B cell (primary cell): ENCODE data around the gene CEP85L. TPM values are rescaled to one million over a fixed set of nuclear protein-coding genes. Genes with fewer than 3 reads are reported as not detected.

Experiments
- ATAC-seq: fragments of 200-7000 bp; cut with Tn5 transposase; one replicate; pipeline ENCODE4 v1.10.0; 2021; ENCODE audit warnings: low read depth, mild to moderate bottlenecking, moderate number of reproducible peaks, moderate library complexity
- CTCF ChIA-PET: fragments of 350-600 bp; sonication (Branson Sonifier 250); formaldehyde crosslinking; loops from one replicate; lab custom pipeline; 2021; ENCODE audit warnings: antibody characterized with exemption, inconsistent platforms; lab: Charles Lee
- POLR2A ChIA-PET: fragments of 350-600 bp; sonication (Branson Sonifier 250); formaldehyde crosslinking; loops from one replicate; lab custom pipeline; 2021; ENCODE audit warnings: antibody characterized with exemption; lab: Charles Lee
- DNase-seq: peaks from one replicate; pipeline ENCODE4 v3.0.0; 2013
- H2AFZ ChIP-seq: 2 replicates; pipeline ENCODE4 v1.6.1; 2012; ENCODE audit warnings: mild to moderate bottlenecking, low read depth, low read length; ENCODE audit not compliant: insufficient read depth, poor library complexity, severe bottlenecking
- H3K27ac ChIP-seq, 2 donors: 1 replicate in 1 of 2; 2 replicates in 1 of 2; pipeline ENCODE4 v1.5.1; 2012 to 2013; ENCODE audit warnings: low read length in 2 of 2, mild to moderate bottlenecking in 2 of 2, moderate library complexity in 1 of 2
- H3K27me3 ChIP-seq, 4 experiments: fragments of 200-600 bp in 1 of 4; sonication (generic) in 1 of 4; replicated peaks in 1 of 4; 1 replicate in 2 of 4; 2 replicates in 2 of 4; pipeline versions ENCODE4 v1.6.1 to v1.7.0; 2013 to 2016; ENCODE audit warnings: low read length in 3 of 4, mild to moderate bottlenecking in 2 of 4, mixed read lengths in 1 of 4, moderate library complexity in 1 of 4; ENCODE audit not compliant: insufficient read depth in 4 of 4, control insufficient read depth in 3 of 4; ENCODE audit errors: control extremely low read depth in 1 of 4
- H3K36me3 ChIP-seq, 2 experiments: replicated peaks in 1 of 2; 1 replicate in 1 of 2; 2 replicates in 1 of 2; pipeline versions ENCODE4 v1.6.1 to v1.7.1; 2013; ENCODE audit warnings: low read length in 1 of 2; ENCODE audit not compliant: insufficient read depth in 2 of 2, control insufficient read depth in 1 of 2; ENCODE audit errors: control extremely low read depth in 1 of 2, extremely low read depth in 1 of 2
- H3K4me1 ChIP-seq, 2 donors: fragments of 200-600 bp in 1 of 2; sonication (generic) in 1 of 2; 1 replicate in 1 of 2; 2 replicates in 1 of 2; pipeline versions ENCODE4 v1.5.1 to v1.6.1; 2013 to 2017; ENCODE audit warnings: low read length in 2 of 2; ENCODE audit not compliant: control insufficient read depth in 2 of 2, insufficient read depth in 2 of 2
- H3K4me2 ChIP-seq: replicated peaks from 2 replicates; pipeline ENCODE3; 2012; ENCODE audit warnings: mild to moderate bottlenecking, low read depth, low read length; ENCODE audit not compliant: poor library complexity, severe bottlenecking
- H3K4me3 ChIP-seq, 5 experiments: fragments of 200-600 bp in 1 of 5; sonication (generic) in 1 of 5; 1 replicate in 3 of 5; 2 replicates in 2 of 5; pipeline versions ENCODE4 v1.5.1 to v1.7.0; 2011 to 2016; ENCODE audit warnings: low read length in 4 of 5, mild to moderate bottlenecking in 4 of 5, low read depth in 2 of 5, control low read depth in 1 of 5, moderate library complexity in 1 of 5; ENCODE audit not compliant: insufficient read depth in 1 of 5; ENCODE audit errors: control extremely low read depth in 1 of 5, extremely low read depth in 1 of 5
- H3K79me2 ChIP-seq: fragments of 200-600 bp; sonication (generic); one replicate; pipeline ENCODE4 v1.6.0; 2016; ENCODE audit warnings: low read length; ENCODE audit not compliant: control insufficient read depth, insufficient read depth
- H3K9ac ChIP-seq: fragments of 200-600 bp; sonication (generic); 2 replicates; pipeline ENCODE4 v1.6.1; 2017; ENCODE audit warnings: mild to moderate bottlenecking, low read length, moderate library complexity
- H3K9me3 ChIP-seq, 3 donors: one replicate each; pipeline versions ENCODE4 v1.6.1 to v1.7.1; 2013; ENCODE audit warnings: low read length in 2 of 3; ENCODE audit not compliant: control insufficient read depth in 2 of 3, insufficient read depth in 1 of 3; ENCODE audit errors: control extremely low read depth in 1 of 3
- H4K20me1 ChIP-seq: 2 replicates; pipeline ENCODE4 v1.6.0; 2012; ENCODE audit warnings: mild to moderate bottlenecking, low read length; ENCODE audit not compliant: insufficient read depth, control insufficient read depth, poor library complexity, severe bottlenecking
- H3K27ac Mint-ChIP-seq: one replicate; pipeline ENCODE4 v1.8.0; 2021; ENCODE audit warnings: mixed read lengths
- H3K27me3 Mint-ChIP-seq: one replicate; pipeline ENCODE4 v1.8.0; 2021; ENCODE audit warnings: mixed read lengths
- H3K4me1 Mint-ChIP-seq: one replicate; pipeline ENCODE4 v1.8.0; 2021; ENCODE audit warnings: mixed read lengths
- H3K4me3 Mint-ChIP-seq: one replicate; pipeline ENCODE4 v1.8.0; 2021; ENCODE audit warnings: mixed read lengths
- H3K9me3 Mint-ChIP-seq: one replicate; pipeline ENCODE4 v1.8.0; 2022; ENCODE audit warnings: mixed read lengths; ENCODE audit not compliant: insufficient read depth
- EZH2 ChIP-seq: IDR thresholded peaks from 2 replicates; pipeline ENCODE4 v1.6.1; 2012; ENCODE audit warnings: borderline replicate concordance, low read depth, mild to moderate bottlenecking, moderate library complexity, low read length; ENCODE audit not compliant: insufficient read depth, poor library complexity, severe bottlenecking
- WGBS: methylation state at CpG from one replicate; pipeline ENCODE4 v1.1.5; 2013; ENCODE audit warnings: missing lambda C conversion rate; ENCODE audit not compliant: insufficient coverage; 5-methylcytosine and 5-hydroxymethylcytosine counted together
- intact Hi-C: fragments of 100-400 bp; cut with micrococcal nuclease; formaldehyde crosslinking; loops from one replicate; pipeline ENCODE4 v1.10.0; 2022
- polyA plus RNA-seq: library from polyadenylated mRNA; depleted of rRNA; stranded (reverse); fragments of >200 nt; gene quantifications from 2 replicates; pipeline ENCODE4 v1.2.3, GENCODE V29; 2012
- total RNA-seq, 2 donors: library from RNA; stranded (reverse); fragments of 120-200 nt in 1 of 2; gene quantifications; 1 replicate in 1 of 2; 2 replicates in 1 of 2; pipeline versions ENCODE4 v1.2.3 to v1.2.4, GENCODE V29; 2013 to 2022
- TF ChIP-seq, protein P1 (sequence below): fragments of 200-600 bp; IDR thresholded peaks from one replicate; pipeline ENCODE4 v1.8.0; 2022; ENCODE audit warnings: antibody characterized with exemption, mild to moderate bottlenecking

CEP85L gene
- total and polyA plus RNA-seq, 2 donors (not counting 1 experiment from before 2014, with no cell fraction given) = 7.6 to 32.1 TPM

DNA sequence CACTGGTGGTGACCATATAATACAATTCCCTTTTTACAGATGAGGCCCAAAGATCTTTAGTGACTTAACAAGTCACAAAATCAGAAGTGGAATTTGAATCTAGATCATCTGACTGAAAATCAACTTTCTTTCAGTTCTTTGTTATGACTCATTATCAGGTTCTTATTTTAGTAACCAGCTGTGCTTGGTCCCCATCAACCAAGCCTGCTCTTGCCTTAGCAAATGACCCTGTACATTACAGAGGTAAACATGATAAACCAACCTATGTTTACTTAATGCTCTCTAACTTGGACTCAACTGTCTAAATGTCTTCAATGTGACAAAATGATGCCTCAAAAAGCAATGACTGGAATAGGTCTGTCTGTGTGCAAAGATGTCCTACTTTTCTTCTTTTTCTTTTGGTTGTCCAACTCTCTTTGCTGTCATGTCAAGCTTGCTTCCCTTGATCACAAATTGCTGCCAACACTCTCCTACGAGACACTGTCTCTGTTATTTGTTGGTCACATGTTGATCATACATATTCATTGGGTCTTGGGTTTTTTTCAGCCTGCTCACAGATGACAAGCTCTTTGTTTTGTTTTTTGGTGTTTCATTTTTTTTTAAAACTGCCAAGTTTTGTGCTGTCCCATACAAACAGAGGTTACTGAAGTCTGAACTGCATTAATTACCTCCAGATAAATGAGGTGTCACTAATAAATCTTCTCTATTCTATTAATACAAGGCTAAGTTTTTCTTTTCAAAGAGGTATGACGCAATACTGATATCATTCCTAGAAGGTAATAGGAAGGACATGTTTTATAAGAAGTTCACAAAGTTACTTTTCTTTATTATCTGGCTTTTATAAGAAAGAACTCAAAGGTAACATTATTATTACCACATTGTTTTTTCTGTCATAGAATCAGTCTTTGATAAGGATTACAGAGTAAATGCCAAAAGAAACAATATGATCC lies 165.5 kb downstream of the CEP85L start:
- H3K9me3 ChIP-seq = peaks cover 1 to 9% (median 8%) of the 10 kb centered on the region in 3 donors
- Mint-ChIP-seq H3K4me1 (no peaks in the 10 kb centered on the region), H3K9me3 (peaks cover 18% of the 10 kb centered on the region), H3K4me3 (no peak overlapping the region), H3K27ac (no peak overlapping the region), H3K27me3 (no peaks in the 10 kb centered on the region)
- DNase-seq (no peak), ATAC-seq (no peak)
- no peak overlapping the region for H3K9ac ChIP-seq
- no peak overlapping the region for H3K4me2 ChIP-seq
- no peaks in the 10 kb centered on the region for H4K20me1 ChIP-seq
- intact Hi-C loops = no loop called here
- H3K36me3 ChIP-seq = peaks cover 3 to 23% of the 10 kb centered on the region in 2 experiments
- no peaks in the 10 kb centered on the region for H3K79me2 ChIP-seq
- POLR2A ChIA-PET = no interaction called here
- H3K27me3 ChIP-seq = no peaks in the 10 kb centered on the region
- no peak overlapping the region for H2AFZ ChIP-seq
- CTCF ChIA-PET = no interaction called here
- no peak overlapping the region for H3K4me3 ChIP-seq
- WGBS = no CpG with 5 or more reads among the region's 2 CpGs
- TF ChIP-seq EZH2 = no peak
- TF ChIP-seq, protein P1, sequence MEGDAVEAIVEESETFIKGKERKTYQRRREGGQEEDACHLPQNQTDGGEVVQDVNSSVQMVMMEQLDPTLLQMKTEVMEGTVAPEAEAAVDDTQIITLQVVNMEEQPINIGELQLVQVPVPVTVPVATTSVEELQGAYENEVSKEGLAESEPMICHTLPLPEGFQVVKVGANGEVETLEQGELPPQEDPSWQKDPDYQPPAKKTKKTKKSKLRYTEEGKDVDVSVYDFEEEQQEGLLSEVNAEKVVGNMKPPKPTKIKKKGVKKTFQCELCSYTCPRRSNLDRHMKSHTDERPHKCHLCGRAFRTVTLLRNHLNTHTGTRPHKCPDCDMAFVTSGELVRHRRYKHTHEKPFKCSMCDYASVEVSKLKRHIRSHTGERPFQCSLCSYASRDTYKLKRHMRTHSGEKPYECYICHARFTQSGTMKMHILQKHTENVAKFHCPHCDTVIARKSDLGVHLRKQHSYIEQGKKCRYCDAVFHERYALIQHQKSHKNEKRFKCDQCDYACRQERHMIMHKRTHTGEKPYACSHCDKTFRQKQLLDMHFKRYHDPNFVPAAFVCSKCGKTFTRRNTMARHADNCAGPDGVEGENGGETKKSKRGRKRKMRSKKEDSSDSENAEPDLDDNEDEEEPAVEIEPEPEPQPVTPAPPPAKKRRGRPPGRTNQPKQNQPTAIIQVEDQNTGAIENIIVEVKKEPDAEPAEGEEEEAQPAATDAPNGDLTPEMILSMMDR = no peak
- H3K27ac ChIP-seq = no peak overlapping the region
- H3K4me1 ChIP-seq = no peaks in the 10 kb centered on the region

DNA sequence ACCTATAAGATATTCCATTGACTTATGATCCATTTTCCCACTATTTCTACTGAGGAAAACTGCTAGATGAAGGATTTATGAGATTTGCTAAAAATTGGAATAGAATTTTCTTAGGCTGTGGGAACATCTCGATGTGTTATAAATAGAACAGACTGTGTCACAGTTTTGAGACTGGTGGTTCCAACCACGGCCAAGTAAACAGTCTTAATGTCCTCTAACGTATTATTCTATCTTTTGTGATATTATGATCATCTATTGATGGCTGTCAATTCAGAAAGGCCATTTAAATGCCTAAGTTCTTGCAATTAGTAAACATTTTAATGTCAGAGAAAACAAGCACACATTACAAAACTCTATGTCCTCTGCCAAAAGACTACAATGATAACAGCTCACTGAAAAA lies 174.8 kb downstream of the CEP85L start:
- Mint-ChIP-seq H3K9me3 (no peaks in the 10 kb centered on the region), H3K4me3 (no peak overlapping the region), H3K27me3 (no peaks in the 10 kb centered on the region), H3K27ac (no peak overlapping the region), H3K4me1 (no peaks in the 10 kb centered on the region)
- Histone ChIP-seq H3K79me2 (no peaks in the 10 kb centered on the region), H3K9ac (no peak overlapping the region), H3K27ac (no peak overlapping the region), H3K27me3 (no peaks in the 10 kb centered on the region), H3K36me3 (peaks cover 2 to 14% of the 10 kb centered on the region in 2 experiments), H3K4me2 (no peak overlapping the region), H4K20me1 (no peaks in the 10 kb centered on the region), H2AFZ (no peak overlapping the region), H3K4me3 (no peak overlapping the region), H3K4me1 (no peaks in the 10 kb centered on the region), H3K9me3 (no peaks in the 10 kb centered on the region)
- WGBS = 100% methylated on average over 1 of the region's 3 CpGs
- DNase-seq = no peak
- no peak for ATAC-seq
- TF ChIP-seq, protein P1 = no peak
- TF ChIP-seq EZH2 = no peak
- ChIA-PET CTCF (no interaction called here), POLR2A (no interaction called here)
- intact Hi-C loops = no loop called here
